Urinary bladder (tissue), 4 donors: ENCODE measurements around the gene DYNC1I1. TPM values are rescaled to one million over a fixed set of nuclear protein-coding genes. Genes with fewer than 3 reads are reported as not detected.

ENCODE experiments used
- DNase-seq: peaks from one replicate; pipeline ENCODE4 v3.0.0-alpha.2; 2015; ENCODE audit errors: extremely low spot score
- H3K27ac ChIP-seq: one replicate; pipeline ENCODE4 v1.5.1; 2013; ENCODE audit warnings: low read depth, mild to moderate bottlenecking, moderate library complexity
- H3K36me3 ChIP-seq: one replicate; pipeline ENCODE4 v1.6.1; 2013; ENCODE audit warnings: mild to moderate bottlenecking, moderate library complexity; ENCODE audit not compliant: insufficient read depth
- H3K4me1 ChIP-seq: one replicate; pipeline ENCODE4 v1.6.1; 2013; ENCODE audit warnings: mild to moderate bottlenecking, moderate library complexity; ENCODE audit not compliant: insufficient read depth
- H3K4me3 ChIP-seq: one replicate; pipeline ENCODE4 v1.5.1; 2013; ENCODE audit warnings: low read depth, low read length
- WGBS: extraction: QIAGEN DNeasy Blood & Tissue Kit; methylation state at CpG from one replicate; pipeline ENCODE4 v1.1.7; 2013; 5-methylcytosine and 5-hydroxymethylcytosine counted together
- polyA plus RNA-seq: library from polyadenylated mRNA; stranded (reverse); fragments of 200-250 nt; gene quantifications from one replicate; pipeline ENCODE4 v1.2.3, GENCODE V29; 2013
- total RNA-seq: library from RNA; depleted of rRNA; stranded (reverse); fragments of >200 nt; gene quantifications from one replicate; pipeline ENCODE4 v1.2.3, GENCODE V29; 2014
- donor health status: healthy with polysubstance abuse.
- donor health status: healthy.

Gene DYNC1I1
- total and polyA plus RNA-seq, 2 donors: 2.2 to 34.4 TPM

- 44% methylated on average over 4 of the region's 4 CpGs for WGBS
- no peak for DNase-seq
These were observed 31.7 kb downstream of the DYNC1I1 start for GRCh38 chr7:95804052-95804451.

GRCh38 chr7:95805909-95806308 lies 33.6 kb downstream of the DYNC1I1 start:
- no peak overlapping the region for H3K4me3 ChIP-seq
- 90% methylated on average over 1 of the region's 1 CpG for WGBS

More at GRCh38 chr7:95804052-95804451, 31.7 kb downstream of the DYNC1I1 start:
- Histone ChIP-seq H3K27ac (no peak overlapping the region), H3K36me3 (no peaks in the 10 kb centered on the region), H3K4me3 (no peak overlapping the region), H3K4me1 (no peaks in the 10 kb centered on the region)

GRCh38 chr7:95808396-95808795 lies 36.0 kb downstream of the DYNC1I1 start:
- 74% methylated on average over 2 of the region's 2 CpGs for WGBS
- H3K27ac ChIP-seq: no peak overlapping the region
- no peaks in the 10 kb centered on the region for H3K4me1 ChIP-seq
- no peaks in the 10 kb centered on the region for H3K36me3 ChIP-seq
- H3K4me3 ChIP-seq: no peak overlapping the region
- no peak for DNase-seq

More at GRCh38 chr7:95805909-95806308, 33.6 kb downstream of the DYNC1I1 start:
- DNase-seq: no peak
- Histone ChIP-seq H3K4me1 (no peaks in the 10 kb centered on the region), H3K36me3 (no peaks in the 10 kb centered on the region), H3K27ac (no peak overlapping the region)

- DNase-seq: no peak
- no peak overlapping the region for H3K27ac ChIP-seq
- WGBS: 34% methylated on average over 5 of the region's 5 CpGs
These were observed 39.6 kb downstream of the DYNC1I1 start for GRCh38 chr7:95811846-95812445.

GRCh38 chr7:95814721-95815120 lies 42.4 kb downstream of the DYNC1I1 start:
- Histone ChIP-seq H3K36me3 (no peaks in the 10 kb centered on the region), H3K27ac (no peak overlapping the region), H3K4me3 (no peak overlapping the region), H3K4me1 (no peaks in the 10 kb centered on the region)
- WGBS: 82% methylated on average over 3 of the region's 3 CpGs
- DNase-seq: no peak

More at GRCh38 chr7:95811846-95812445, 39.6 kb downstream of the DYNC1I1 start:
- Histone ChIP-seq H3K4me3 (no peak overlapping the region), H3K4me1 (no peaks in the 10 kb centered on the region), H3K36me3 (no peaks in the 10 kb centered on the region)

GRCh38 chr7:95817866-95818640 lies 45.7 kb downstream of the DYNC1I1 start:
- no peaks in the 10 kb centered on the region for H3K4me1 ChIP-seq
- no peak for DNase-seq
- H3K27ac ChIP-seq: no peak overlapping the region
- no peaks in the 10 kb centered on the region for H3K36me3 ChIP-seq
- 78% methylated on average over 6 of the region's 6 CpGs for WGBS
- no peak overlapping the region for H3K4me3 ChIP-seq

GRCh38 chr7:95820778-95821177 lies 48.4 kb downstream of the DYNC1I1 start:
- no peak for DNase-seq
- Histone ChIP-seq H3K27ac (no peak overlapping the region), H3K4me3 (no peak overlapping the region), H3K36me3 (no peaks in the 10 kb centered on the region), H3K4me1 (no peaks in the 10 kb centered on the region)
- 71% methylated on average over 7 of the region's 7 CpGs for WGBS

GRCh38 chr7:95822717-95823116 lies 50.4 kb downstream of the DYNC1I1 start:
- Histone ChIP-seq H3K4me1 (no peaks in the 10 kb centered on the region), H3K36me3 (no peaks in the 10 kb centered on the region), H3K27ac (no peak overlapping the region), H3K4me3 (no peak overlapping the region)
- no peak for DNase-seq
- WGBS: 56% methylated on average over 3 of the region's 3 CpGs

- 75% methylated on average over 5 of the region's 5 CpGs for WGBS
- Histone ChIP-seq H3K36me3 (no peaks in the 10 kb centered on the region), H3K4me1 (no peaks in the 10 kb centered on the region), H3K4me3 (no peak overlapping the region), H3K27ac (no peak overlapping the region)
- no peak for DNase-seq
These were observed 52.3 kb downstream of the DYNC1I1 start for GRCh38 chr7:95824616-95825015.

- WGBS: 41% methylated on average over 4 of the region's 4 CpGs
- DNase-seq: no peak
- Histone ChIP-seq H3K4me3 (no peak overlapping the region), H3K4me1 (no peaks in the 10 kb centered on the region), H3K36me3 (no peaks in the 10 kb centered on the region), H3K27ac (no peak overlapping the region)
These were observed 56.8 kb downstream of the DYNC1I1 start for GRCh38 chr7:95828824-95829790.

- no peaks in the 10 kb centered on the region for H3K4me1 ChIP-seq
- no peak overlapping the region for H3K27ac ChIP-seq
- no peak overlapping the region for H3K4me3 ChIP-seq
- WGBS: 57% methylated on average over 4 of the region's 4 CpGs
- DNase-seq: no peak
- H3K36me3 ChIP-seq: no peaks in the 10 kb centered on the region
These were observed 68.9 kb downstream of the DYNC1I1 start for GRCh38 chr7:95840953-95841950.

GRCh38 chr7:95843286-95843685 lies 70.9 kb downstream of the DYNC1I1 start:
- whole genome bisulfite sequencing: 64% methylated on average over 2 of the region's 2 CpGs
- Histone ChIP-seq H3K4me1 (no peaks in the 10 kb centered on the region), H3K4me3 (no peak overlapping the region), H3K36me3 (no peaks in the 10 kb centered on the region), H3K27ac (no peak overlapping the region)
- DNase-seq: no peak
